Gastrocnemius medialis (tissue), 4 donors: ENCODE results near the gene ZNF232. TPM values are rescaled to one million over a fixed set of nuclear protein-coding genes. Genes with fewer than 3 reads are reported as not detected.
"Not testable (repeated sequence)": the region's sequence is repeated elsewhere in the genome, so short reads cannot be mapped to it uniquely, and the experiment has no call there.

Source experiments
- ATAC-seq, 2 donors: fragments of 150-250 bp; one replicate each; pipeline ENCODE4 v1.9.1; 2016
- DNase-seq, 2 donors: peaks; one replicate each; pipeline ENCODE4 v3.0.0-alpha.2; 2019
- H3K27ac ChIP-seq, 4 donors: fragments of 200-600 bp; sonication (generic); 1 replicate in 1 of 4; 2 replicates in 3 of 4; pipeline ENCODE4 v1.5.1; 2016 to 2018; ENCODE audit warnings: mild to moderate bottlenecking in 2 of 4, moderate library complexity in 1 of 4
- H3K27me3 ChIP-seq, 3 donors: fragments of 200-600 bp; sonication (generic) in 2 of 3; 1 replicate in 1 of 3; 2 replicates in 2 of 3; pipeline versions ENCODE4 v1.5.1 to v1.6.0; 2016 to 2019; ENCODE audit warnings: mild to moderate bottlenecking in 1 of 3, moderate library complexity in 1 of 3
- H3K36me3 ChIP-seq, 2 donors: fragments of 200-600 bp; sonication (generic) in 1 of 2; one replicate each; pipeline ENCODE4 v1.5.1; 2017 to 2018
- H3K4me1 ChIP-seq, 2 donors: fragments of 200-600 bp; sonication (generic) in 1 of 2; one replicate each; pipeline ENCODE4 v1.5.1; 2016 to 2017; ENCODE audit warnings: mild to moderate bottlenecking in 2 of 2
- H3K4me3 ChIP-seq, 4 donors: fragments of 200-600 bp; sonication (generic) in 3 of 4; 1 replicate in 1 of 4; 2 replicates in 3 of 4; pipeline ENCODE4 v1.5.1; 2016 to 2019; ENCODE audit warnings: mild to moderate bottlenecking in 2 of 4
- H3K9me3 ChIP-seq, 3 donors: fragments of 200-600 bp; sonication (generic) in 2 of 3; 1 replicate in 1 of 3; 2 replicates in 2 of 3; pipeline ENCODE4 v1.5.1; 2016 to 2019
- POLR2A ChIP-seq, 2 donors: fragments of 450-650 bp; IDR thresholded peaks; one replicate each; pipeline ENCODE4 v1.6.1; 2017; ENCODE audit warnings: antibody characterized with exemption in 2 of 2, mild to moderate bottlenecking in 2 of 2, moderate library complexity in 2 of 2
- in situ Hi-C, 4 donors: fragments of 200-750 bp; cut with MboI; loops; one replicate each; pipeline versions ENCODE4 v1.15.0 to v1.8.0; 2017; ENCODE audit warnings: low sequenced_read_pairs in 4 of 4
- intact Hi-C: fragments of 100-400 bp; cut with DNase I; formaldehyde crosslinking; loops from one replicate; pipeline ENCODE4 v1.15.1; 2023; ENCODE audit warnings: low total_unique reads
- total RNA-seq, 4 donors: library from RNA; depleted of rRNA; stranded (reverse); fragments of >200 nt; gene quantifications; one replicate each; pipeline versions ENCODE4 v1.1.0 to v1.2.3, GENCODE V29; 2016
- TF ChIP-seq, protein P1 (sequence below), 5 experiments: fragments of 450-650 bp in 3 of 5; fragments of 200-600 bp in 2 of 5; sonication (generic) in 2 of 5; IDR thresholded peaks in 4 of 5; conservative IDR thresholded peaks in 1 of 5; 1 replicate in 4 of 5; 2 replicates in 1 of 5; pipeline ENCODE4 v1.5.1; 2016 to 2019; ENCODE audit warnings: antibody characterized with exemption in 5 of 5, mild to moderate bottlenecking in 3 of 5, moderate library complexity in 3 of 5

ZNF232 gene
- total RNA-seq, 4 donors from 2014 or later = 5.8 to 13.5 (median 7.7) TPM

DNA sequence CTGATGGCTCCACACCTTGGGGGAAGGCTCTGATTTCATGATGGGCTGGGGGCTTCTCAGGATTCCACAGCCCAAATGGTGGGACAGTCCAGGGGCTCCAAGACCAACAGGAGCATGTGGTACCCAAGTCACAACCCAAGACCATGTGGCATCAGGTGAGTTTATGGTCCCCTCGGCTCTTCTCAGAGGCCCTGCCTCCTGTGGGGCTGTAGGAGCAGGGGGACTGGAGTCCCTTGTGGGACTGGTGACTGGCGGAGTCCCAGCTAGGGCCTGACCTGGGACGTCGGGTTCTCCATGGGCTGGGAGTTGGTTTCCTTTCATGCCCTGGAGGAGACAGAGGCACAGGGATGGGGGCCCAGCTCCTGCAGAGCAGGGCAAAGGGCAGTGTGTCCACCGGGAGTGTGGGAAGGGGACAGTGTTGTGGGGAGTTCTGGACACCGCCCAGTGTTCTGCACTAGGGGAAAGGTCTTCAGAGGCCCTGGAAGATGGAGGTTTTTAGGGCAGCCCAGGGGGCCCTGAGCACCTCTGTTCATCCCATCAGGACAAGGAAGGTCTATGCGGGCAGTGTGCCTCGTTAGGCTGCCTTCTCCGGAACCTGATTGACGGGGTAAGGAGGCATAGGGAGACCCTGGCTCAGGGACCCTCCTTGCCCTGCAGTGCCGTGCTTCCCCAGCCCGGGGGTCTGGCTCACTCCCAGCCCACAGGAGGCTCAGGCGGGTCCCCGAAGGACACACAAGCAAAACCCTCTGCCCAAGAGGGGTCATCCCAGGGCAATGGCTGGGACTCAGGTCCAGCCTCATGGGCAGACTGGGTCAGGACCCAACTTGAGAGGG, 25.1 kb upstream of the ZNF232 start:
- H3K4me1 ChIP-seq, H3K4me3 ChIP-seq, intact Hi-C loops, H3K27me3 ChIP-seq, H3K36me3 ChIP-seq, in situ Hi-C loops, ATAC-seq, H3K9me3 ChIP-seq, DNase-seq, H3K27ac ChIP-seq: not testable (repeated sequence)

DNA sequence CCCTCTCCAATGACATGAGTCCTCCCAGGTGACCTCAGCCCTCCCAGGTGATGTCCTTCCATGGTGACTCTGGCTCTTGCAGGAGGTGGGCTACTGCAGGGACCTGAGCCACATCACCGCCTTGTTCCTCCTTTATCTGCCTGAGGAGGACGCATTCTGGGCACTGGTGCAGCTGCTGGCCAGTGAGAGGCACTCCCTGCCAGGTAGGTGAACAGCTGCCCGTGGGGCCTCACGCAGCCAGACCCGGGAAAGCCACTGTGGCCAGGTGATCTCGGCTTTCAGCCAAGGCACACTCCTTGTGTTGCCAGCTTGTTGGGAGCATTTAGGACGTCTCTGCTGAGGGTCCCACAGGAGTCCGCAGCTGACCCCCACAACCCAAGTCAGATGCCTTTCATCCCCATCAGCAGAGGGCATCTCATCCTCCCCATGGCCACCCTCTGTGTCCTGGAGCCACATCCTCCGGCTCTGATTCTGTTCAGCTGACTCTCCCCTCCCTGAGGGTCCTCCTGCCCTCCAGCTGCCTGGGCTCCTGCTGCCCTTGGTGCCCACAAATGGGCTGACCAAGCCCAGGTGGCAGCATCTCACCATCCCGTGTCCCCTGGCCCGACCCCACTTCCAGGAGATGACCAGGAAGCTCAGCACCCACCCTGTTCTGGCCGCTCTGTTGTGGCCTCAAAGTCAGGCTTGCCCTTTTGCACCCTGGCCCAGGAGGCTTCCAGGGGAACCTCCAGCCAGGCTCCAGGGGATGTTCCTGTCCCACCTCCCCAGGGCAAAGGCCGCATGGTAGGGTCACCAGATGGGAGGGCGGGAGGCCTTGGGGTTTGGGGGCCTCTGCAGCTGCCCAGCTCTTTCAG, 24.3 kb upstream of the ZNF232 start:
- TF ChIP-seq POLR2A (IDR thresholded peaks at IDR 0.05) = no peak
- TF ChIP-seq, protein P1, sequence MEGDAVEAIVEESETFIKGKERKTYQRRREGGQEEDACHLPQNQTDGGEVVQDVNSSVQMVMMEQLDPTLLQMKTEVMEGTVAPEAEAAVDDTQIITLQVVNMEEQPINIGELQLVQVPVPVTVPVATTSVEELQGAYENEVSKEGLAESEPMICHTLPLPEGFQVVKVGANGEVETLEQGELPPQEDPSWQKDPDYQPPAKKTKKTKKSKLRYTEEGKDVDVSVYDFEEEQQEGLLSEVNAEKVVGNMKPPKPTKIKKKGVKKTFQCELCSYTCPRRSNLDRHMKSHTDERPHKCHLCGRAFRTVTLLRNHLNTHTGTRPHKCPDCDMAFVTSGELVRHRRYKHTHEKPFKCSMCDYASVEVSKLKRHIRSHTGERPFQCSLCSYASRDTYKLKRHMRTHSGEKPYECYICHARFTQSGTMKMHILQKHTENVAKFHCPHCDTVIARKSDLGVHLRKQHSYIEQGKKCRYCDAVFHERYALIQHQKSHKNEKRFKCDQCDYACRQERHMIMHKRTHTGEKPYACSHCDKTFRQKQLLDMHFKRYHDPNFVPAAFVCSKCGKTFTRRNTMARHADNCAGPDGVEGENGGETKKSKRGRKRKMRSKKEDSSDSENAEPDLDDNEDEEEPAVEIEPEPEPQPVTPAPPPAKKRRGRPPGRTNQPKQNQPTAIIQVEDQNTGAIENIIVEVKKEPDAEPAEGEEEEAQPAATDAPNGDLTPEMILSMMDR (IDR thresholded peaks at IDR 0.05 in 4 of 5, conservative IDR thresholded peaks at IDR 0.05 in 1 of 5) = no peak
- ATAC-seq (no peak), DNase-seq (no peak)
- Histone ChIP-seq H3K27ac (no peak overlapping the region), H3K4me3 (no peak overlapping the region), H3K36me3 (no peaks in the 10 kb centered on the region), H3K27me3 (no peaks in the 10 kb centered on the region), H3K9me3 (no peaks in the 10 kb centered on the region), H3K4me1 (no peaks in the 10 kb centered on the region)
- intact Hi-C loops = no loop called here
- in situ Hi-C loops = no loop called here

DNA sequence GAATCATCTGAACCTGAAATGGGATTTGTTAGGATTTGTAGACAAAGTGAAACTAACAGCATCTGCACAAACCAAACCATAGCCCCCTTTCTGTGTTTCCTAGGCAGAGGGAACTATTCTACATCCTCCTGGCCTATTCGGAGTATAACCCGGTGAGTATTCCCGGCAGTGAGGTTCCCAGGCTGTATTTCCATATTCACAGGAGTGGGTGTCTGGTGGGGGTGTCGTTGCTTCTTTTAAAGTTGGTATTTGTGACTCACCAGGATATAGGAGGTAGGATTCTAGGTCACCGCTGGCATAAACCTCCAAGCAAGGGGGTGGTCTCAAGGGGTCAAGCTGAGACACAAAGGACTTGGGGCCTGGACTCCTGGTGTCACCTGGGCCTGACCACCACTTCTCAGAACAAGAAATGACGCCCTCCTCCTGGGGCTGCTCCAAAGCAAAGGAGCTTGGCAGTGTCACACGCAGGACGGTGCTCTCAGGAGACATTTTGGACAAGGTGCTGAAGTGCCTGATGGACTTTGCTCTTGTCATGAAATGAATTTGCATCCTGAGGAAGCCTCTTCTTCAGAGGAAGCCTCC, 23.5 kb upstream of the ZNF232 start:
- H3K27ac ChIP-seq, DNase-seq, H3K4me3 ChIP-seq, H3K4me1 ChIP-seq, in situ Hi-C loops, H3K9me3 ChIP-seq, intact Hi-C loops, H3K27me3 ChIP-seq, H3K36me3 ChIP-seq, ATAC-seq: not testable (repeated sequence)

DNA sequence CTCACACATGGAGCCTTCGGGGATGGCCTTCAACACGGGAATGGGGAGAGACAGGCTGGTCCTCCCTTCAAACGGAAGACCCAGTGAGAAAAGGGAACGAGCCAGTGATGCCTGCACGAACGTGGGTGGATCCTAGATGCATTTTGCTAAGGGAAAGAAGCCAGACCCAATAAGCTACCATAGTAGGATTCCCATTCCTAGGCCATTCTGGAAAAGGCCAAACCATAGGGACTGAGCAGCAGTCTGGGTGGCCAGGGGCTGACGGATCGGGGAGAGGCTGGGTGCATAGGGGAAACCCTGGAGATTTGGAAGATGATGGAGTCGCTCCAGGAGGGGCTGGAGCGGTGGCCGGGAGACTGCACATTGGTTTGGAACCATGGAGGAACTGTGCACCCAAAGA, 22.9 kb upstream of the ZNF232 start:
- ATAC-seq, H3K36me3 ChIP-seq, H3K9me3 ChIP-seq, DNase-seq, H3K27ac ChIP-seq, H3K4me3 ChIP-seq, intact Hi-C loops, in situ Hi-C loops, H3K4me1 ChIP-seq, H3K27me3 ChIP-seq: not testable (repeated sequence)

DNA sequence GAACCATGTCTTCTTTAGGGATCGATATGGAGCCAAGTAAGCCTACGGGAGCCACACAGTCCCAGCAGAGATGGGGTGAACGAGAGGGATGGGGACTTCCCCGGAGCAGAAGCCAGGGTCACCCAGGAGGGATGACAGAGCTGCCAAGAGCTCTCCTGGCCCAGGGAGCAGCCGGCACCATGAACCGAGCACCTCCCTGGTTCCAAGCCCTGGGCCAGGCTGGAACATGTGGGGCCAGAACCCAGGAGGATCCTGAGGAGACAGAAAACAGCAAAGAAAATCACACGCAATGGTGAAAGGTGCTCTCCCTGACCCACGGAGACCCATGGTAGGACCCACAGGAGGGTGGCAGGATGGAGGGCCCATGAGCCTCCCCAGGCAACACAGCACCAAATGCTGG, 22.3 kb upstream of the ZNF232 start:
- H3K27me3 ChIP-seq, H3K4me3 ChIP-seq, H3K27ac ChIP-seq, H3K4me1 ChIP-seq, H3K9me3 ChIP-seq, ATAC-seq, intact Hi-C loops, H3K36me3 ChIP-seq, DNase-seq, in situ Hi-C loops: not testable (repeated sequence)

DNA sequence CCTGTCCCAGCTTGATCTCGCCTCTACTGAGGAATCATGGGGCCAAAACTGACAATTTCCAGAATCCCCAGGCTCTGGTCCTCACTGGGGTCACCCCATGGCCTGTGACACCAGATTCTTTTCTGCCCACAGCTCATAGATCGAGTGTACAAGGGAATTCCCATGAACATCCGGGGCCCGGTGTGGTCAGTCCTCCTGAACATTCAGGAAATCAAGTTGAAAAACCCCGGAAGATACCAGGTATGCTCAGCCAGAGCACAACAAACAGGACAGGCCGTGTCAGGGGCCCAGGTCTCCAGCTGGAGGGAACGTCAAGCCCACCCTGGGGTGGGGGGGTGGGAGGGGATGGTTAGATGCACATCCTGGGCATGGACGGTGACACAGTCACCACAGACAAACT, 21.6 kb upstream of the ZNF232 start:
- Histone ChIP-seq H3K27ac (no peak overlapping the region), H3K9me3 (no peaks in the 10 kb centered on the region), H3K4me3 (no peak overlapping the region), H3K27me3 (no peaks in the 10 kb centered on the region), H3K4me1 (no peaks in the 10 kb centered on the region), H3K36me3 (no peaks in the 10 kb centered on the region)
- ATAC-seq = no peak
- in situ Hi-C loops (no loop called here), intact Hi-C loops (no loop called here)
- TF ChIP-seq, protein P1 (IDR thresholded peaks at IDR 0.05 in 4 of 5, conservative IDR thresholded peaks at IDR 0.05 in 1 of 5) = no peak
- TF ChIP-seq POLR2A (IDR thresholded peaks at IDR 0.05) = no peak
- DNase-seq = no peak

DNA sequence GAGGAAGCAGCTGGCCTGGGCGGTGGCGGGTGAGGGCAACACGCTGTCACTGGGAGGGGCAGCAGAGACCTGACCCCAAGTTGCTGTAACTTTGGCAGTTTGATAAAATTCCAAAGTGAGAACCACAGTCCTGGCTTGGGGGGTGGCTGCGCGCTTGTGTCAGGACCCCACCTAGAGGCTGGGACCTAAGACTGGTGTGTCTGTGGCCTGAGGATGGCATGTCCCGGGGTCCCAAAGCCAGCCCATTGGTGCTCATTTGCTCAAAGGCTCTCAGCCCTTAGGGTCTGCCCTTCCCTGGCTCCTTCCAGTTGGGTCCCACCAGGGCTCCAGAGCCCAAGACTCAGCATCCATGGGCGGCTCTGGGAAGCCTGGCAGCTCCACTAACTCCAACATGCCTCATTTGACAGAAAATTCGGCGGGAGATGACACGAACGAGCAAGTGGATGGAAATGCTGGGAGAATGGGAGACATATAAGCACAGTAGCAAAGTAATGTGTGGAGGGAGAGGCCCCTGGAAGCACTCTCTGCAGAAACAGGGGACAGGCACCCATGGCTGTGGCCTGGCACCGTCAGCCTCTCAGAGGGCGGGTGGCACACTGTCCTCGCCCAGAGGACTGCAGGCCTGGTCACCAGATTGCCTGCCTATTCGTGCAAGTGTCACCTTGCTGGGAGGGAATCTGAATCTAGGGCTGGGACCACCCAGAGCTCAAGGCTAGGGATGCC, 21.0 kb upstream of the ZNF232 start:
- H3K9me3 ChIP-seq, in situ Hi-C loops, H3K27ac ChIP-seq, H3K27me3 ChIP-seq, ATAC-seq, H3K4me3 ChIP-seq, H3K36me3 ChIP-seq, DNase-seq, intact Hi-C loops, H3K4me1 ChIP-seq: not testable (repeated sequence)

DNA sequence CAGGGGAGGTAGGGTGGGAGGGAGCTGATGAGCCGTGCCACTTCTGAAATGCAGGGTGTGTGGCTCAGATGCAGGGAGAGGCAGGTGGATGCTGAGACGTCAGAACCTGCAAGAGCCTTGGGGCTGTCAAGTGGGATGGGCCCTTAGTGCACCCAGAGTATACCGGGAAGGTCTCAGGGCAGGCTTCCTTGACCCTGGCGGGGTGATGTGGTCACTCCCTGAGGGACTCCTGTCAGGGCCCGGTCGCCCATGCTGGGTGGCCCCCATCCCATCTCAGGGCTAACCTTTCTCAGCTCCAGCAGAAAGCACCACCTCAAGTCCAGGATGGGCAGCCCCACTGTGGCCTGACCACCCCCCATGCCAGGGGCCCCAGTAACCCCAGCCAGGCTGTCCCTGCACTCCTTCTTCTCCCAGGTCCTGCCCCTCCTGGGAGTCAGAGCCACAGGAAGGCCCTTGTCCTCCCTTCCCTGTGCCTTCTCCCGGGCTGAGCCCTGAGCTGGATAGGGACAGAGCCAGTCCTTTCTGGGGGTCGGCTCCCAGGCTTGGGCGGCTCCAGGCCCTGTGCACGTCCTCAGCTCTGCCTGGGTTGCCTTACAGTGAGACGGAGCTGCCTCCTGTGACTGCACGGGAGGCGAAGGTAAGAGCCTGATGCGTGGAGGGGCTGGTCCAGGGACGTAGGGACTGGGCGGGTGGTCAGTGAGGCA, 20.3 kb upstream of the ZNF232 start:
- H3K36me3 ChIP-seq, H3K27ac ChIP-seq, intact Hi-C loops, in situ Hi-C loops, H3K4me3 ChIP-seq, H3K9me3 ChIP-seq, H3K4me1 ChIP-seq, ATAC-seq, DNase-seq, H3K27me3 ChIP-seq: not testable (repeated sequence)
